Liver (tissue), 10 donors: ENCODE results near the gene HMGA1. TPM values are rescaled to one million over a fixed set of nuclear protein-coding genes. Genes with fewer than 3 reads are reported as not detected.

Experiments used
- DNase-seq: peaks from one replicate; pipeline ENCODE4 v3.0.0-alpha.2; 2017; ENCODE audit warnings: low spot score
- H3K27ac ChIP-seq, 2 donors: one replicate each; pipeline ENCODE4 v1.7.0; 2013; ENCODE audit warnings: inconsistent platforms in 2 of 2, low read length in 2 of 2, control low read depth in 1 of 2, low read depth in 1 of 2, mild to moderate bottlenecking in 1 of 2
- H3K27me3 ChIP-seq, 4 donors: one replicate each; pipeline versions ENCODE4 v1.6.1 to v1.7.0; 2013; ENCODE audit warnings: low read length in 3 of 4, inconsistent platforms in 1 of 4, mild to moderate bottlenecking in 1 of 4, moderate library complexity in 1 of 4; ENCODE audit not compliant: control insufficient read depth in 4 of 4, insufficient read depth in 4 of 4
- H3K36me3 ChIP-seq, 4 donors: one replicate each; pipeline versions ENCODE4 v1.6.1 to v1.7.0; 2013; ENCODE audit warnings: low read length in 3 of 4, mild to moderate bottlenecking in 3 of 4, low read depth in 1 of 4, moderate library complexity in 1 of 4; ENCODE audit not compliant: control insufficient read depth in 4 of 4, insufficient read depth in 3 of 4
- H3K4me1 ChIP-seq, 4 donors: one replicate each; pipeline versions ENCODE4 v1.6.1 to v1.7.0; 2013; ENCODE audit warnings: low read length in 3 of 4, mild to moderate bottlenecking in 3 of 4, moderate library complexity in 1 of 4; ENCODE audit not compliant: control insufficient read depth in 4 of 4, insufficient read depth in 4 of 4
- H3K4me3 ChIP-seq, 3 donors: one replicate each; pipeline versions ENCODE4 v1.6.1 to v1.7.0; 2013; ENCODE audit warnings: low read length in 3 of 3, control low read depth in 1 of 3, low read depth in 1 of 3, mild to moderate bottlenecking in 1 of 3
- H3K9ac ChIP-seq, 2 donors: one replicate each; pipeline ENCODE4 v1.7.0; 2013; ENCODE audit warnings: low read length in 2 of 2, mild to moderate bottlenecking in 2 of 2, moderate library complexity in 2 of 2, control low read depth in 1 of 2, low read depth in 1 of 2
- H3K9me3 ChIP-seq, 4 donors: one replicate each; pipeline versions ENCODE4 v1.6.1 to v1.7.0; 2013; ENCODE audit warnings: low read length in 3 of 4; ENCODE audit not compliant: control insufficient read depth in 4 of 4
- FOXA2 ChIP-seq: IDR thresholded peaks from 2 replicates; pipeline ENCODE4 v1.6.1; 2016; ENCODE audit warnings: antibody characterized with exemption
- HNF4A ChIP-seq, 2 donors: conservative IDR thresholded peaks; 2 replicates each; pipeline ENCODE4 v1.6.1; 2016; ENCODE audit warnings: antibody characterized with exemption in 2 of 2, mild to moderate bottlenecking in 2 of 2
- WGBS: extraction: QIAGEN DNeasy Blood & Tissue Kit; methylation state at CpG from one replicate; pipeline ENCODE4 v1.1.7; 2013; 5-methylcytosine and 5-hydroxymethylcytosine counted together
- polyA plus RNA-seq, 2 donors: library from polyadenylated mRNA; stranded (reverse) in 1 of 2; unstranded in 1 of 2; fragments of 200-250 nt in 1 of 2; fragments of >200 nt in 1 of 2; fragmentation: Nextera tagmentation in 1 of 2; extraction: Ambion mirVana in 1 of 2; gene quantifications; one replicate each; pipeline versions ENCODE4 v1.2.1 to v1.2.3, GENCODE V29; 2013 to 2015
- small RNA-seq: library from RNA; depleted of rRNA; stranded (forward); fragments of <200 nt; gene quantifications from one replicate; pipeline ENCODE3, GENCODE V24; 2014
- total RNA-seq, 2 donors: library from RNA; depleted of rRNA; stranded (reverse); fragments of >200 nt; gene quantifications; one replicate each; pipeline ENCODE4 v1.2.3, GENCODE V29; 2014
- TF ChIP-seq, protein P1 (sequence below): IDR thresholded peaks from 2 replicates; pipeline ENCODE4 v1.6.1; 2016; ENCODE audit warnings: antibody characterized with exemption
- TF ChIP-seq, protein P2 (sequence below): IDR thresholded peaks from 2 replicates; pipeline ENCODE4 v1.6.1; 2016; ENCODE audit warnings: antibody characterized with exemption, mild to moderate bottlenecking
- donor health status: healthy.
- donor health status: healthy.
- donor health status: healthy.
- donor health status: healthy.
- donor health status: healthy.

HMGA1 gene
- total and polyA plus RNA-seq, 4 donors, result 4.2 to 118 (median 8.5) TPM

DNA sequence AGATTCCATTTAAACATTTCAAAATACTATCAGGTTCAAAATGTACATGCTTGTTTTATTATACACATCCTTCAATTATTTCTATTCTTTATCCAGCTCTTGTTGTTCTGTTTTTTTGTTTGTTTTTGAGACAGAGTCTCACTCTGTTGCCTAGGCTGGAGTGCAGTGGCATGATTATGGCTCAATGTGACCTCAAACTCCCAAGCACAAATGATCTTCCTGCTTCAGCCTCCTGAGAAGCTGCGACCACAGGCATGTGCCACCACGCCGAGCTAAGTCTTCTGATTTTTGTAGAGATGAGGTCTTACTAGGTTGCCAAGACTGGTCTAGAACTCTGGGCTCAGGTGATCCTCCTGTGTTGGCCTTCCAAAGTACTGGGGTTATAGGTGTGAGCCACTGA lies 56.3 kb downstream of the HMGA1 start (continued):
- TF ChIP-seq, protein P1, sequence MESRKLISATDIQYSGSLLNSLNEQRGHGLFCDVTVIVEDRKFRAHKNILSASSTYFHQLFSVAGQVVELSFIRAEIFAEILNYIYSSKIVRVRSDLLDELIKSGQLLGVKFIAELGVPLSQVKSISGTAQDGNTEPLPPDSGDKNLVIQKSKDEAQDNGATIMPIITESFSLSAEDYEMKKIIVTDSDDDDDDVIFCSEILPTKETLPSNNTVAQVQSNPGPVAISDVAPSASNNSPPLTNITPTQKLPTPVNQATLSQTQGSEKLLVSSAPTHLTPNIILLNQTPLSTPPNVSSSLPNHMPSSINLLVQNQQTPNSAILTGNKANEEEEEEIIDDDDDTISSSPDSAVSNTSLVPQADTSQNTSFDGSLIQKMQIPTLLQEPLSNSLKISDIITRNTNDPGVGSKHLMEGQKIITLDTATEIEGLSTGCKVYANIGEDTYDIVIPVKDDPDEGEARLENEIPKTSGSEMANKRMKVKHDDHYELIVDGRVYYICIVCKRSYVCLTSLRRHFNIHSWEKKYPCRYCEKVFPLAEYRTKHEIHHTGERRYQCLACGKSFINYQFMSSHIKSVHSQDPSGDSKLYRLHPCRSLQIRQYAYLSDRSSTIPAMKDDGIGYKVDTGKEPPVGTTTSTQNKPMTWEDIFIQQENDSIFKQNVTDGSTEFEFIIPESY, result no peak
- TF ChIP-seq FOXA2, result no peak

DNA sequence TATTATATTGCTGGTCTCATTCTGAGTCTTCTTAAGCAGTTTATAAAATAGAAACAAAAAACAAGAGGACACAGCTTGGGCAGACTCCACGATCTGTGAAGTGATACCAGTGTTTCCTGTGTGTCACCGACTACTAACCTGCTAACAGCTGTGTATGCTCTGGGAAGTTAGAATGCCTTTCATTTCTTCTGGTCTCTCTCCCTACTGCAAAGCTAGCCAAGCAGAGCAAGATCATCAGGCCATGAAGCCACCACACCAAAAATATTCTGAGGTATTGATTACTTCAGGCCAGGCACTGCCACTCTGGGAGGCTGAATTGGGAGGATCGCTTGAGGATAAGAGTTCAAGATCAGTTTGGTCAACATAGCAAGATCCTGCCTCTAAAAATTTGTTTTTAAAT lies 59.0 kb downstream of the HMGA1 start:
- Histone ChIP-seq H3K27ac (no peak overlapping the region), H3K4me3 (no peak overlapping the region), H3K36me3 (peaks cover 5 to 8% (median 7%) of the 10 kb centered on the region in 4 donors), H3K9ac (no peak overlapping the region), H3K27me3 (no peaks in the 10 kb centered on the region), H3K9me3 (no peaks in the 10 kb centered on the region), H3K4me1 (no peaks in the 10 kb centered on the region)
- WGBS, result 81% methylated on average over 3 of the region's 3 CpGs
- TF ChIP-seq HNF4A (conservative IDR thresholded peaks at IDR 0.05), result no peak
- TF ChIP-seq, protein P2, sequence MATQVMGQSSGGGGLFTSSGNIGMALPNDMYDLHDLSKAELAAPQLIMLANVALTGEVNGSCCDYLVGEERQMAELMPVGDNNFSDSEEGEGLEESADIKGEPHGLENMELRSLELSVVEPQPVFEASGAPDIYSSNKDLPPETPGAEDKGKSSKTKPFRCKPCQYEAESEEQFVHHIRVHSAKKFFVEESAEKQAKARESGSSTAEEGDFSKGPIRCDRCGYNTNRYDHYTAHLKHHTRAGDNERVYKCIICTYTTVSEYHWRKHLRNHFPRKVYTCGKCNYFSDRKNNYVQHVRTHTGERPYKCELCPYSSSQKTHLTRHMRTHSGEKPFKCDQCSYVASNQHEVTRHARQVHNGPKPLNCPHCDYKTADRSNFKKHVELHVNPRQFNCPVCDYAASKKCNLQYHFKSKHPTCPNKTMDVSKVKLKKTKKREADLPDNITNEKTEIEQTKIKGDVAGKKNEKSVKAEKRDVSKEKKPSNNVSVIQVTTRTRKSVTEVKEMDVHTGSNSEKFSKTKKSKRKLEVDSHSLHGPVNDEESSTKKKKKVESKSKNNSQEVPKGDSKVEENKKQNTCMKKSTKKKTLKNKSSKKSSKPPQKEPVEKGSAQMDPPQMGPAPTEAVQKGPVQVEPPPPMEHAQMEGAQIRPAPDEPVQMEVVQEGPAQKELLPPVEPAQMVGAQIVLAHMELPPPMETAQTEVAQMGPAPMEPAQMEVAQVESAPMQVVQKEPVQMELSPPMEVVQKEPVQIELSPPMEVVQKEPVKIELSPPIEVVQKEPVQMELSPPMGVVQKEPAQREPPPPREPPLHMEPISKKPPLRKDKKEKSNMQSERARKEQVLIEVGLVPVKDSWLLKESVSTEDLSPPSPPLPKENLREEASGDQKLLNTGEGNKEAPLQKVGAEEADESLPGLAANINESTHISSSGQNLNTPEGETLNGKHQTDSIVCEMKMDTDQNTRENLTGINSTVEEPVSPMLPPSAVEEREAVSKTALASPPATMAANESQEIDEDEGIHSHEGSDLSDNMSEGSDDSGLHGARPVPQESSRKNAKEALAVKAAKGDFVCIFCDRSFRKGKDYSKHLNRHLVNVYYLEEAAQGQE, result no peak
- no peak for DNase-seq

Small RNA genes lying within 50 kb of the gene (small RNA-seq; reads per million reads assigned to genes)
- gene MIR6835, result not detected

Other genes starting within 250 kb of the HMGA1 start
- not detected for gene GRM4, start 90.8 kb upstream of the HMGA1 start, total RNA-seq
- gene GRM4, start 90.8 kb upstream of the HMGA1 start, polyA plus RNA-seq, result not detected
- gene SMIM29, start 12.1 kb downstream of the HMGA1 start, total RNA-seq, result 1 to 10 TPM; 2.4 to 2.6 TPM
- gene SMIM29, start 12.1 kb downstream of the HMGA1 start, polyA plus RNA-seq, result 10 to 100 TPM; 10.8 to 11.3 TPM
- gene NUDT3, start 155.8 kb downstream of the HMGA1 start, total RNA-seq, result 10 to 100 TPM; 11.3 to 20.2 TPM
- 1 to 10 TPM; 3.2 to 7.6 TPM for gene NUDT3, start 155.8 kb downstream of the HMGA1 start, polyA plus RNA-seq
- 100 to 1,000 TPM; 744 to 970 TPM for gene RPS10, start 189.2 kb downstream of the HMGA1 start, total RNA-seq
- 100 to 1,000 TPM; 294 to 920 TPM for gene RPS10, start 189.2 kb downstream of the HMGA1 start, polyA plus RNA-seq
- under 1 TPM; 0.14 to 0.17 TPM for gene PACSIN1, start 229.2 kb downstream of the HMGA1 start, total RNA-seq
- gene PACSIN1, start 229.2 kb downstream of the HMGA1 start, polyA plus RNA-seq, result under 1 TPM; 0.03 to 0.17 TPM